GM23248 (cell line): Measurements from ENCODE around the gene TMEM183A.

Experiments used
- EZH2 ChIP-seq: fragments of 200-600 bp; sonication (generic); IDR thresholded peaks from 2 replicates; pipeline ENCODE4 v1.6.1; 2018; ENCODE audit warnings: antibody characterized with exemption, mild to moderate bottlenecking; ENCODE audit not compliant: insufficient read depth, poor library complexity, severe bottlenecking
- EZH2phosphoT487 ChIP-seq: fragments of 200-600 bp; sonication (generic); IDR thresholded peaks from 2 replicates; pipeline ENCODE4 v1.6.1; 2018; ENCODE audit warnings: antibody characterized with exemption, moderate library complexity, mild to moderate bottlenecking, low read depth; ENCODE audit not compliant: insufficient read depth

DNA sequence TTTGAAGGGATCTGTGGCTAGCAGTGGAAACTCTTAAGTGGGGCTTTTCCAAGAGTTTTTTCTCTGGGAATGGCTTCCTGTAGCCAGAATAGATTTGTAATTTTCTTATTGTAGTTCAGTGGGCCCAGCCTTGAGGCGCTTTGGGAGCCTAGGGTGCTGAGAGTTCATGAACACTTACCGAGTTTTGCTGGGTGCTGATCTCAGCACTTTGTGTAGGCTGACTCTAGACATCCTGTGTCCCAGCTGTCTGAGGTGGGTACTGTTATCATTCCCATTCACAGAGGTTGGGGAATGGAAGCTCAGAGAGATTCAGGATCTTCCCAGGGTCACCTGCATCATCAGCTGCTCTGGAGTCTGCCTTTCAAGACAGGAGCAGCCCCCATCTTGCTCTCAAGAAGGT is 26.1 kb downstream of the TMEM183A start:
- TF ChIP-seq EZH2, result no peak
- TF ChIP-seq EZH2phosphoT487, result no peak
